Heart left ventricle (tissue), 16 donors: ENCODE results near the gene MRPL19. TPM values are rescaled to one million over a fixed set of nuclear protein-coding genes. Genes with fewer than 3 reads are reported as not detected.

Source experiments
- ATAC-seq, 4 donors: fragments of 200-7000 bp; cut with Tn5 transposase; one replicate each; pipeline ENCODE4 v1.9.1; 2020 to 2022; ENCODE audit warnings: moderate library complexity in 4 of 4, mild to moderate bottlenecking in 3 of 4, moderate number of reproducible peaks in 1 of 4
- DNase-seq, 5 donors: peaks; one replicate each; pipeline ENCODE4 v3.0.0-alpha.2; 2020
- H3K27ac ChIP-seq, 12 donors: fragments of 200-600 bp; sonication (generic) in 4 of 12; one replicate each; pipeline versions ENCODE4 v1.5.0 to v1.8.0; 2016 to 2022; ENCODE audit warnings: mild to moderate bottlenecking in 2 of 12
- H3K27me3 ChIP-seq, 9 donors: fragments of 200-600 bp; sonication (generic) in 2 of 9; one replicate each; pipeline versions ENCODE4 v1.5.1 to v1.8.0; 2016 to 2022; ENCODE audit warnings: mild to moderate bottlenecking in 3 of 9
- H3K36me3 ChIP-seq, 9 donors: fragments of 200-600 bp; sonication (generic) in 2 of 9; one replicate each; pipeline versions ENCODE4 v1.5.0 to v1.8.0; 2018 to 2022; ENCODE audit warnings: mild to moderate bottlenecking in 2 of 9
- H3K4me1 ChIP-seq, 12 donors: fragments of 200-600 bp; sonication (generic) in 4 of 12; one replicate each; pipeline versions ENCODE4 v1.5.0 to v1.8.0; 2016 to 2022; ENCODE audit warnings: mild to moderate bottlenecking in 3 of 12
- H3K4me3 ChIP-seq, 12 donors: fragments of 200-600 bp; sonication (generic) in 4 of 12; one replicate each; pipeline versions ENCODE4 v1.5.0 to v1.8.0; 2017 to 2022; ENCODE audit warnings: mild to moderate bottlenecking in 9 of 12, moderate library complexity in 4 of 12
- H3K9me3 ChIP-seq, 12 donors: fragments of 200-600 bp; sonication (generic) in 4 of 12; one replicate each; pipeline versions ENCODE4 v1.5.0 to v1.8.0; 2016 to 2022; ENCODE audit warnings: mild to moderate bottlenecking in 1 of 12
- POLR2A ChIP-seq, 2 donors: fragments of 450-650 bp; IDR thresholded peaks; one replicate each; pipeline ENCODE4 v1.6.1; 2017; ENCODE audit warnings: antibody characterized with exemption in 2 of 2, mild to moderate bottlenecking in 2 of 2, moderate library complexity in 2 of 2
- WGBS, 4 donors: extraction: QIAGEN DNeasy Blood & Tissue Kit in 2 of 4; methylation state at CpG; one replicate each; pipeline versions ENCODE4 v1.1.5 to v1.1.7; 2013 to 2018; 5-methylcytosine and 5-hydroxymethylcytosine counted together
- intact Hi-C, 10 donors: fragments of 100-400 bp; cut with DNase I; formaldehyde crosslinking; loops; one replicate each; pipeline versions ENCODE4 v1.11.1 to v1.14.2; 2022
- polyA plus RNA-seq, 2 donors: library from polyadenylated mRNA; stranded (reverse); fragments of 200-250 nt; gene quantifications; one replicate each; pipeline ENCODE4 v1.2.3, GENCODE V29; 2013
- total RNA-seq, 9 donors: library from RNA; depleted of rRNA in 2 of 9; stranded (reverse); fragments of >200 nt in 2 of 9; fragmentation: NEBNext Ultra II Directional in 3 of 9; extraction: Animal tissue kit (Norgen Biotek cat#: 25700) in 3 of 9; gene quantifications; one replicate each; pipeline versions ENCODE4 v1.1.0 to v1.2.4, GENCODE V29; 2016 to 2023
- TF ChIP-seq, protein P1 (sequence below), 12 donors: fragments of 200-600 bp; sonication (generic) in 4 of 12; IDR thresholded peaks; one replicate each; pipeline versions ENCODE4 v1.5.0 to v1.8.0; 2018 to 2022; ENCODE audit warnings: antibody characterized with exemption in 12 of 12, mild to moderate bottlenecking in 5 of 12
- donor health status: ischemic (EF 13 %, LVEDD 7.1; RV severe dilation, severe dysfunction).
- donor health status: healthy with polysubstance abuse.
- donor health status: DM: no; HTN: yes; CAD: no.
- donor health status: DM: no; HTN: no; CAD: no.
- donor health status: ischemic (EF 25% LVEDD 6.9; RV normal size, moderate dysfunction).
- donor health status: ischemic (EF 25% LVEDD 5.7; RV mildly dilated, moderate dysfunction).
- donor health status: healthy.
- donor health status: DM: yes; HTN: yes; CAD: no.
- donor health status: ischemic (EF 35%, LVEDD 5.7; RV mildly dilated, moderate dysfunction).
- donor health status: nonischemic (EF 11% LVEDD 7.7; RV severe dilation, severe dysfunction).
- donor health status: DM: yes; HTN: yes; CAD: no.
- donor health status: PGD.
- donor health status: ischemic (EF 29% LVEDD 5.4; RV normal size, mild dysfunction).
- donor health status: nonischemic (EF 23%, LVEDD 6.1; RV moderate dilation, normal function).

The MRPL19 gene
- total and polyA plus RNA-seq, 11 donors: 19.7 to 82.8 (median 56.4) TPM

DNA sequence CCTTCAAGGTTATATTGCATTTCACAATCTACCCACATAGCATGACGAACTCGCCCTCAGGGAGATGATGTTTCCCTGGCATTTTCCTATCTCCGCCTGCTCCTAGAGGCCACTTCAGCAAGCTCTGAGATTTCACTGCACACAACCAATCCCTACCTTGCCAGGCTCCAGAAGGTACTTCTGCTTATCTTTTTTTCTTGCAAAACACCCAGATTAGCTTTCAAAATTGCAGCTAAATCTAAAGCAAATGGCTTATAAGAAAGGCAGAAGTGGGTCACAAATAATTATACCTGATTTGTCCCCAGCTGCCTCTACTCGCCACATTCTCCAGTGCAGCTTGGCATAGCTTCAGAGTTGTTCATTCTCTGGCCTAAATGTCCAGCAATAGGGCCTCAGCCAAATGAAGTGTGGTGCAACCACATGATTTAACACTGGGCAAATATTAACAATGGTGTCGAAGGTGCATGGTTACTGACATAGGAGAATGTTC is 32.4 kb upstream of the MRPL19 start:
- no peak overlapping the region for H3K4me3 ChIP-seq
- H3K4me1 ChIP-seq: no peaks in the 10 kb centered on the region
- no peak for DNase-seq
- no peaks in the 10 kb centered on the region for H3K36me3 ChIP-seq
- H3K9me3 ChIP-seq: peaks cover 0 to 6% (median 0%) of the 10 kb centered on the region in 12 donors
- no peak overlapping the region for H3K27ac ChIP-seq
- H3K27me3 ChIP-seq: peaks cover 0 to 14% (median 3%) of the 10 kb centered on the region in 9 donors
- intact Hi-C loops: loop anchor here in 2 of 10 donors (5.0 to 10.0 kb wide), 2 partner anchors 689 to 697 kb away; no protein-coding TSS in a partner anchor
- no peak for ATAC-seq
- 80 to 91% (median 84%) methylated on average over 5 of the region's 5 CpGs for WGBS, 4 donors
- TF ChIP-seq POLR2A (IDR thresholded peaks at IDR 0.05): no peak
- TF ChIP-seq, protein P1, sequence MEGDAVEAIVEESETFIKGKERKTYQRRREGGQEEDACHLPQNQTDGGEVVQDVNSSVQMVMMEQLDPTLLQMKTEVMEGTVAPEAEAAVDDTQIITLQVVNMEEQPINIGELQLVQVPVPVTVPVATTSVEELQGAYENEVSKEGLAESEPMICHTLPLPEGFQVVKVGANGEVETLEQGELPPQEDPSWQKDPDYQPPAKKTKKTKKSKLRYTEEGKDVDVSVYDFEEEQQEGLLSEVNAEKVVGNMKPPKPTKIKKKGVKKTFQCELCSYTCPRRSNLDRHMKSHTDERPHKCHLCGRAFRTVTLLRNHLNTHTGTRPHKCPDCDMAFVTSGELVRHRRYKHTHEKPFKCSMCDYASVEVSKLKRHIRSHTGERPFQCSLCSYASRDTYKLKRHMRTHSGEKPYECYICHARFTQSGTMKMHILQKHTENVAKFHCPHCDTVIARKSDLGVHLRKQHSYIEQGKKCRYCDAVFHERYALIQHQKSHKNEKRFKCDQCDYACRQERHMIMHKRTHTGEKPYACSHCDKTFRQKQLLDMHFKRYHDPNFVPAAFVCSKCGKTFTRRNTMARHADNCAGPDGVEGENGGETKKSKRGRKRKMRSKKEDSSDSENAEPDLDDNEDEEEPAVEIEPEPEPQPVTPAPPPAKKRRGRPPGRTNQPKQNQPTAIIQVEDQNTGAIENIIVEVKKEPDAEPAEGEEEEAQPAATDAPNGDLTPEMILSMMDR (IDR thresholded peaks at IDR 0.05): no peak

DNA sequence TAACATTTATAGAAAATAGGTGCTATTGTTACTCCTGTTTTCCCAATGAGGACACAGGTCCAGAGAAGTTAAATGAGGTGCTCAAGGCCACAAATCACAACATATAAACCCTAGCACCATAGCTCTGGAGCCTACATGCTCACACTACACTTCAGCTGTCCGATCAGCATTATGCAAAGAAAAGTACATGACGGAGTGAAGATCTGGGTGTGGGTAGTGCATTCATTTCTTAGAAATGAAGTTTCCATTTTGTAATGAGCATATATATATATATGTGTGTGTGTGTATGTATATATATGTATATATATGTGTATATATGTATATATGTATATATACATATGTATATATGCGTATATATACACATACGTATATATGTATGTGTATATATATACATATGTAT is 30.2 kb upstream of the MRPL19 start:
- 91 to 97% (median 96%) methylated on average over 4 of the region's 4 CpGs for WGBS, 4 donors
- no peak for ATAC-seq
- intact Hi-C loops: loop anchor here in 1 of 10 donors (10.0 kb wide), 1 partner anchor 692 kb away; no protein-coding TSS in a partner anchor
- Histone ChIP-seq H3K27me3 (no peaks in the 10 kb centered on the region), H3K27ac (no peak overlapping the region), H3K4me1 (no peaks in the 10 kb centered on the region), H3K36me3 (no peaks in the 10 kb centered on the region), H3K4me3 (no peak overlapping the region), H3K9me3 (peaks cover 0 to 6% (median 0%) of the 10 kb centered on the region in 12 donors)
- TF ChIP-seq, protein P1 (IDR thresholded peaks at IDR 0.05): no peak
- TF ChIP-seq POLR2A (IDR thresholded peaks at IDR 0.05): no peak
- DNase-seq: no peak

- Histone ChIP-seq H3K36me3 (no peaks in the 10 kb centered on the region), H3K9me3 (peaks cover 0 to 6% (median 0%) of the 10 kb centered on the region in 12 donors), H3K4me3 (no peak overlapping the region), H3K27ac (no peak overlapping the region), H3K4me1 (no peaks in the 10 kb centered on the region), H3K27me3 (no peaks in the 10 kb centered on the region)
- intact Hi-C loops: loop anchor here in 1 of 10 donors (10.0 kb wide), 1 partner anchor 692 kb away; no protein-coding TSS in a partner anchor
- WGBS, 4 donors: 94 to 95% (median 94%) methylated on average over 3 of the region's 3 CpGs
- ATAC-seq (no peak), DNase-seq (no peak)
- no peak for TF ChIP-seq POLR2A (IDR thresholded peaks at IDR 0.05)
- TF ChIP-seq, protein P1 (IDR thresholded peaks at IDR 0.05): no peak
These were observed 29.6 kb upstream of the MRPL19 start for GRCh38 chr2:75616933-75617332.

DNA sequence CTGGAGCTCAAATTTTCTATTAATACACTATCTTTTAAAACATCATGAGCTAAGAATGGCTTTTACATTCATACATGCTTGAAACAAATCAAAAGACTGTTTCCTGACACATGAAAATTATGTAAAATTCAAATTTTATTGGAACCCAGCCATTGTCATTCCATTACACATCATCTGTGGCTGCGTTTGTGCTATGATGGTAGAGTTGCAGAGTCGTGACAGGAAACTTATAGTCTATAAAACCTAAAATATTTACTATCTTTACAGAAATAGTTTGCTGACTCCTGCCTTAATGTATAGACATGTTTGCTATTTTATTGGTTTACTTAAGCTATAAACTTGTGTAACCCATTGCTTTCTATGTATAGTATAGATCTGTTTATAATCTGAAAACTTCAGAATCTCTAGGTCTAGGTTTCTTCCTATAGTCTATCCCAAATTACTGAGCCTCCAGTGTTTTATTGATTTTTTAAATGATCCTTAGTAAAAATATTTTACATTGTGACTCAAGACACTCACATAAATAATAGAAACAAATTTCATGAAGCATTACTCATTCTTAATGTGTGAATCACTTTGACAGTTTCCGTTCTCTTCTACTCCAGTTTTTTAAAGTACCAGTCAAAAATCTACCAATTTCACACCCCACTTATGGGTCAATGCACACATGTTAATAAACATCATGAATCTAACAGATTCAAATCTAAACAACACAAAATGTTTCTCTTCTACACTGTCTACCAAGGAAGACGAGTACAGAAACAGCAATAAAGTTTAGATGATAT is 26.4 kb upstream of the MRPL19 start:
- H3K27me3 ChIP-seq: peaks cover 0 to 5% (median 0%) of the 10 kb centered on the region in 9 donors
- H3K4me1 ChIP-seq: no peaks in the 10 kb centered on the region
- ATAC-seq (no peak), DNase-seq (no peak)
- no peaks in the 10 kb centered on the region for H3K36me3 ChIP-seq
- 82 to 92% (median 89%) methylated on average over 4 of the region's 4 CpGs for WGBS, 4 donors
- intact Hi-C loops: loop anchor here in 2 of 10 donors (10.0 kb wide), 2 partner anchors 695 to 705 kb away; no protein-coding TSS in a partner anchor
- no peak overlapping the region for H3K4me3 ChIP-seq
- H3K9me3 ChIP-seq: peaks cover 0 to 6% (median 0%) of the 10 kb centered on the region in 12 donors
- H3K27ac ChIP-seq: no peak overlapping the region
- TF ChIP-seq POLR2A (IDR thresholded peaks at IDR 0.05): no peak
- TF ChIP-seq, protein P1 (IDR thresholded peaks at IDR 0.05): no peak
